ENCODE data around the gene P2RX1.

The P2RX1 gene

GRCh38 chr17:3887804-3888203, 28.5 kb downstream of the P2RX1 start:
- TF ChIP-seq ZNF274 (IDR thresholded peaks at IDR 0.05; ENCODE audit: low read depth, low read length) = no peak
- no peak overlapping the region for H3K4me3 ChIP-seq (ENCODE audit: low read length)

- H3K4me3 ChIP-seq (ENCODE audit: low read length) = no peak overlapping the region
- no peak for TF ChIP-seq ZNF274 (IDR thresholded peaks at IDR 0.05; ENCODE audit: low read depth, low read length)
Measured at GRCh38 chr17:3887394-3887793, 28.9 kb downstream of the P2RX1 start.

- TF ChIP-seq ZNF274 (IDR thresholded peaks at IDR 0.05; ENCODE audit: low read depth, low read length) = no peak
- H3K4me3 ChIP-seq (ENCODE audit: low read length) = no peak overlapping the region
Measured at GRCh38 chr17:3886776-3887175, 29.5 kb downstream of the P2RX1 start.

- no peak overlapping the region for H3K4me3 ChIP-seq (ENCODE audit: low read length)
- no peak for TF ChIP-seq ZNF274 (IDR thresholded peaks at IDR 0.05; ENCODE audit: low read depth, low read length)
Measured at GRCh38 chr17:3885970-3886369, 30.3 kb downstream of the P2RX1 start.

- TF ChIP-seq ZNF274 (IDR thresholded peaks at IDR 0.05; ENCODE audit: low read depth, low read length) = no peak
- H3K4me3 ChIP-seq (ENCODE audit: low read length) = no peak overlapping the region
Measured at GRCh38 chr17:3885271-3885670, 31.0 kb downstream of the P2RX1 start.

GRCh38 chr17:3884188-3884587, 32.1 kb downstream of the P2RX1 start:
- no peak overlapping the region for H3K4me3 ChIP-seq (ENCODE audit: low read length)
- no peak for TF ChIP-seq ZNF274 (IDR thresholded peaks at IDR 0.05; ENCODE audit: low read depth, low read length)

- no peak overlapping the region for H3K4me3 ChIP-seq (ENCODE audit: low read length)
- TF ChIP-seq ZNF274 (IDR thresholded peaks at IDR 0.05; ENCODE audit: low read depth, low read length) = no peak
Measured at GRCh38 chr17:3882276-3882675, 34.0 kb downstream of the P2RX1 start.

GRCh38 chr17:3880983-3881382, 35.3 kb downstream of the P2RX1 start:
- H3K4me3 ChIP-seq (ENCODE audit: low read length) = no peak overlapping the region
- TF ChIP-seq ZNF274 (IDR thresholded peaks at IDR 0.05; ENCODE audit: low read depth, low read length) = no peak

GRCh38 chr17:3879591-3880417, 36.5 kb downstream of the P2RX1 start:
- TF ChIP-seq ZNF274 (IDR thresholded peaks at IDR 0.05; ENCODE audit: low read depth, low read length) = no peak
- no peak overlapping the region for H3K4me3 ChIP-seq (ENCODE audit: low read length)

GRCh38 chr17:3879186-3879585, 37.1 kb downstream of the P2RX1 start:
- H3K4me3 ChIP-seq (ENCODE audit: low read length) = no peak overlapping the region
- no peak for TF ChIP-seq ZNF274 (IDR thresholded peaks at IDR 0.05; ENCODE audit: low read depth, low read length)

GRCh38 chr17:3877220-3877619, 39.0 kb downstream of the P2RX1 start:
- H3K4me3 ChIP-seq (ENCODE audit: low read length) = no peak overlapping the region
- TF ChIP-seq ZNF274 (IDR thresholded peaks at IDR 0.05; ENCODE audit: low read depth, low read length) = no peak

- H3K4me3 ChIP-seq (ENCODE audit: low read length) = no peak overlapping the region
- no peak for TF ChIP-seq ZNF274 (IDR thresholded peaks at IDR 0.05; ENCODE audit: low read depth, low read length)
Measured at GRCh38 chr17:3875317-3875716, 40.9 kb downstream of the P2RX1 start.

- no peak overlapping the region for H3K4me3 ChIP-seq (ENCODE audit: low read length)
- no peak for TF ChIP-seq ZNF274 (IDR thresholded peaks at IDR 0.05; ENCODE audit: low read depth, low read length)
Measured at GRCh38 chr17:3873862-3874261, 42.4 kb downstream of the P2RX1 start.

GRCh38 chr17:3870871-3871306, 45.4 kb downstream of the P2RX1 start:
- H3K4me3 ChIP-seq (ENCODE audit: low read length) = no peak overlapping the region
- TF ChIP-seq ZNF274 (IDR thresholded peaks at IDR 0.05; ENCODE audit: low read depth, low read length) = no peak

GRCh38 chr17:3867606-3868005, 48.7 kb downstream of the P2RX1 start:
- H3K4me3 ChIP-seq (ENCODE audit: low read length) = no peak overlapping the region
- no peak for TF ChIP-seq ZNF274 (IDR thresholded peaks at IDR 0.05; ENCODE audit: low read depth, low read length)

GRCh38 chr17:3867106-3867505, 49.2 kb downstream of the P2RX1 start:
- TF ChIP-seq ZNF274 (IDR thresholded peaks at IDR 0.05; ENCODE audit: low read depth, low read length) = no peak
- H3K4me3 ChIP-seq (ENCODE audit: low read length) = no peak overlapping the region

Measured in GM08714 (cell line).